T-helper 9 cell (primary cell): ENCODE data around the gene LCA5L.

Experiments
- DNase-seq: peaks from one replicate; pipeline ENCODE4 v3.0.0-alpha.2; 2020
- total RNA-seq, 2 donors: gene quantifications; one replicate each; lab custom pipeline; 2026; lab: John Stamatoyannopoulos, UW

The LCA5L gene
- total RNA-seq: 0.21 to 0.24 reads per million in 2 donors

DNA sequence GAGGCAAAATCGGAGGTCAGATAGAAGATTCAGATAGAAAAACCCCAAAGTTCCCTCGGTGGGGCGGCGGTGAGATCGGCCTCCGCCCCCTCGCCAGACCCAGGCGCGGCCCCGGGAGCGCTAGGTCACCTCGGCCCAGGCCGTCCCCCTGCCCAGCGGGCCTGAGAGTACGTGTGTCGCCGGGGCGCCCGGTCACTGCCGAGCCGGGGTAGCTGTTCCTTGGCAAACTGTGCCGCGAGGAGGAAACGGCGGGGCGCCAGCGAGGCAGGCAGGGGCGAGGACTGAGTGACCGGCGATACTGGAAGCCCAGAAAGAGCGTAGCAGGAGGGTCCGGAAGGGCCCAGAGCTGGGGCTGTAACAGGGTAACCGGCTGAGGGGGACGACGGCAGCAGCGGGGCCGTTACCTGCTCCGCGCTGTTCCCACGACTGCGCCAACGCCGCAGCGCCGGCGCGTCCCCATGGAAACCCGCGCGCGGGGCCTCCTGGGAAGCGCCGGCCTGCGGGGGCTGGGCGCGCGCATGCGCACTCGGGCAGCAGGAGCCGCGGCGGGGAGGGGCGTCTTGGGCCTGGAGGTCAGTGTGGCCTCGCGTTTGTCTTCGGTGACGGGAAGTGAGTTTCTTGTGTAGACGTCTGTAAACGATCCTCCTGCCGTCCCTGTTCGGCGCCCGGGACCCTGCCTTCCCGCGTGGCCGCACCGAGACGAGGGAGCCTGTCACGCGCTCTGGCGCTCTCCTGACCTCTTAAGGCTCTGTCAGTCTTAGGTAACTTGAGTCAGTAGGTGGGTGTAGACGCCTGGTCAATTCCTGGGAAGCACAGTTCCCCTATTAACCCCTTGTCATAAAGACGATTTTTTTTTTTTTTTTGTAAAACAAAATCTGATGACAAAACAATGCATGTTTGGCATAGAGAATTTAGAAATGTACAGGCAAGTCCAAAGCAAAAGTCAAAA, at the start of gene LCA5L:
Gene LCA5L (minus strand): TSS at position 458 of the 949 bp plus-strand sequence. CDS start 17,285 bp downstream, outside the sequence.
- peak; percentile 86 for DNase-seq

DNA sequence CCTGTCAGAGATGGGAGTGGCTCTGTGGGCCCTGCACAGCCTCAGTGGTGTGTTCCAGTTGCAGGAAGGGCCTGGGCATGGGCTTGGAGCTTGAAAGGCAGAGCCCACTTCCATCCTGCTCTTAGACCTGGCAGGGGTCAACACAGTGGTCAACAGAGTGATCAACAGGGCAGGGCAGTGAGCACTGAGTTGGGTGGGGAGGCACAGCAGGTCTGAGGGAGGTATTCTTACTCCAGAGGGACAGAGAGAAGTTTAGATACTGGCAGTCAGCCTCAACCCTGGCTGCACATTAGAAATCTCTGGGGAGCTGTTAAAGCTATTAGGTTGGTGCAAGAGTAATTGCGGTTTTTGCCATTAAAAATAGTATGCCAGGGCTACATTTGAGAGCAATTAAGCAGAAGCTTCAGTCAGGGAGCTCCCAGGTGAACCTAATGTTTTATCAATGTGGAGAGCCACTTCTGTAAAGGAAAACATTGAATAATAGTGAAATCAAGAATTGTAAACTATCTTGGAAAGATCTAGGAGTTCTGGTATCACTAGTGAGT, 43.9 kb upstream of the LCA5L start:
- DNase-seq: no peak

DNA sequence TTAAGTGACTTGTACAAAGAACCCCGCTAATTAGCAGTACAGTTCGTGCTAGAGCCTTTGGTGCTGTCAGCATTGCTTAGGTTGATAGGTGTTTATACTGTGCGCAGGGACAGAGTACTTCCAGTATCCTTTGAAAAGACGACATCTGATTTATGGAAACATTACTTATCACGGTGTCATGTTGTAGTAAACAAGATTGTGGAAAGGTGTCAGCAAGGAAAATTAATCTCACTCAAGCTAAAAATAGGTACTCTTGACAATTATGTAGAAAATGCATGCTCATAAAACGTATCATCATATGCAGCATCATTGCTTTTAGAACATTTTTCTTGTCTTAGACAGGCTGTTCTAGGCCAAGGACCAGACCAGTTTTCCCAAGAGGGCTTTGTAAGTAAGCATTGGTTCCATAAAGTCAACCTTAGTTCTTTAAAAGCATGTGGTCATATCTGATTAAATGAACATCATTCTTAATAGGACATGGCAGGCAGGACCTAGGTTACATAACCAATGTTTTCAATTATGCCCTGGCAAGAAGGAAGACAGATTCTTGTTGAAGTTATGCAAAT, 39.2 kb upstream of the LCA5L start:
- no peak for DNase-seq

DNA sequence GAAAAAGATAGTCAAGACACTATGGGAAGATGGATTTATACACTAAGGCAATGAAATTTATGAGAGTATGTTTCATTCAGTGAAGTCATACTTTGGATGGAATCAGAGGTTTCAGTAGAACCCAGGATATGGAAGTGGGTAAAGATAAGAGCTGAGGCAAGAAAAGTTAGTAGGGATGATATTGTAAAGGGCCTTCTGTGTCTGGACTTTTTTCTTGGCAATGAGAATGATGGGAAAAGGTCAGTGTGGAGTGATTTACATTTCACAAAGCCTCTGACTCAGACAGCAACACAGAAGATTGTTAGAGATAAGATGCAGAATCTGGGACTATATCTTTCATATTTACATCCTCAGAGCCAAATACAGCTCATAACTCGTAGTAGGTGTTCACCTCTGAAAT, 38.3 kb upstream of the LCA5L start:
- no peak for DNase-seq

DNA sequence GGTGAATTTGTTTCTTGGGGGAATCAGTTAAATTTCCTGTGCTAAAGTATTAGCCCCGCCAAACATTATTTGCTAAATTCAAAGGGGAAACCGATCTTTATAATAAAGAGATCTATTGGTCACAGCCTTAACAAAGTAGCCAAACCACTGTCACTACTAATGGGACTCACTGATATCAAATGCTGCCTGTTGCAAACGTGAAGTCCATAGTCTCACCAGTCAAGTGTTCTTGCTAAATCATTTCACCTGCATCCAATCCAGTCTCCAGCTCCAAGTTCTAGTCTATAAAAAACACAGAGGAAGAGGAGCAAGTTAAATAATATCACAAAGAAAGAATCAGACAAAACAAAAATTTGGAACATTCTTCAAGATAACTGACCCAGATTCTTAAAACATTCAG, 36.3 kb upstream of the LCA5L start:
- DNase-seq: no peak

DNA sequence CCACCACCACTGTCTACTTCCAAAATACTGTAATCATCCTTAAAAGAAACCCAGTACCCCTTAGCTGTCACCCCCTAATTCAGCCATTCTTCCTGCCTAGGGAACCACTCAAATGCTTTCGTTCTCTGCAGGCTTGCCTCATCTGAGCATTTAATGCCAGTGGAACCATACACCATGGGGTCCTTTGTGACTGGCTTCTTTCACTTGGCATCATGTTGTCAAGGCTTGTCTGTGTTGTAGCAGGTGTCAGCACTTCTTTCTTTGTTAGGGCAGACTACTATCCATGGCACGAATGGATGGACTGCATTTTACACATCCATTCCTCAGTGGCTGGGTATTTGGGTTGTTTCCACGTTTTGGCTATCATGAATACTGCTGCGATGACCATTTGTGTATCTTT, 34.7 kb upstream of the LCA5L start:
- no peak for DNase-seq

DNA sequence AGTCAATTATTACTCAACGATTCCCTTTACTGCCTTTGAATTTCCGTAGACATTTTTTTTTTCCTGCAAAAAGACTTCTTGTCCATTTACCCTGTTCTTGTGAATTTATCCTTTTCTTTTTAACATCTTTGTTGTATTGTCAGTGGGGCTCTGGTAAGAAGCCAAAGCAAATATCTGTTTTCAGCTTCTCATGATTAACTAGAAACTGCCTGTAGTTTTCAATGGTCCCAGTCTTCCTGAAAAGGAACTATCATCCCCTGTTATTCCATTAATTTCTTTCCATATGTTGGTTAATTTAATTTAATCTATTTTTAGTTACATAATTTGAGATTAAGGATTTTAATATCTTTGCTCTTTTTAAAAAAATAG, 34.2 kb upstream of the LCA5L start:
- no peak for DNase-seq

DNA sequence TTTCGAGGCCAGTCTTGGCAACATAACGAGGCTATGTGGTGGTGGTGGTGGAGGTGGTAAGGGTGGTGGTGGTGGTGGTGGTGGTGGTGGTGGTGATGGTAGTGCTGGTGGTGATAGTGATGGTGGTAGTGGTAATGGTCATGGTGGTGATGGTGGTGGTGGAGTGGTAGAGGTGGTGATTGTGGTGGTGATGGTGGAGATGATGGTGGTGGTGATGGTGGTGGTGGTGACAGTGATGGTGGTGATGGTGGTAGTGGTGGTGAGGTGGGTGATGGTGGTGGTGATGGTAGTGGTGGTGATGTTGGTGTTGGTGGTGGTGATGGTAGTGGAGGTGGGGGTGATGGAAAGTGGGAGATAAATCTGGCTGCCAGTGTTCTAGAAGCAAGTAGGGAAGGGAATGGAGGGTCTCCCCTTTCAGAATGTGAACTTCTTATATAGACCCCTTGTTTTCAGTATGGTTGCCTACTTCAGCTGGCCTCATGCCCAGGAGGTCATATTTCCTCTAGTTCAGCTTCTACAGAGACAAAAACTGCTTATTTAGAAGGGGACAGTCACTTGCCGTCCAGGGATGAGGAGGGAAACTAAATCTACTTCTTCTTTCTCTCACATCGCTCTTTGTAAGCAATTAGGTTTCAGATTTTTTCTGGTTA, 33.7 kb upstream of the LCA5L start:
- no peak for DNase-seq

DNA sequence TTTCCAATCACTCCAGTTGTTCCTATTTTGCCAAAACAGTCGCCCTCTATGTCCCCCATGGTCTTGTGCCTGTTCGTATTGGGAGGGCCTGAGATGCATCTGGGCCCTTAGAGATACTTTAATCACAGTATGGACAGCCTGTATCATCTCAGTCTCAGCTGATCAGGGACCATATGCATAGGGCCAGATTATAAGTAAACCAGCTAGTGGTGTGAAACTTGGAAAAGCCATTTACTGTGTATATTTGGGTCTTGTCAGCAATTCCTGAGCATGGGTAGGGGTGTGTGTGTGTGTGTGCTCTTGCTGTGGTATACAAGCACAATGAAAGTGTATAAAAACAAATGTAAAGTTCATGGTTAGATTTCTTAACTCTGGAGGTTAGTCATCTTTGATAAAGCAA, 29.0 kb upstream of the LCA5L start:
- no peak for DNase-seq

DNA sequence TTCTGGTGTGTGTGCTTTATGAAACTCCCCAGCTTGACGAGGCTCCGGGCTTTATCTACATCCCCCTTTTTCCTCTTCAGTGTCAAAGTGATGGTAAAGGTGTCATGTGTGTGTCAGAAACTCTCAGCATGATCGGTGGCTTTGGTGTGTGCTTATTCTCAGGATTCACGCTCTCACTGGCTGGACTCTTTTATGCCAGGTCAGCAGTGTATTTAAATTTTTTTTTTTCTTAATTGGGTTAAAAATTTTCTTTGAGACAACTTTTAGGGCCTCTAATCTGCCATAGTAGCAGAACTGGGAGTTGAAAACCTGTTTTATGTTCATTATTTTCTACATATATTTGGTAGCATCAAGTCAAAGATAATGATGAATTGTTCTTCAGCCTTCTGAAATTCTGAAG, 27.2 kb upstream of the LCA5L start:
- no peak for DNase-seq

DNA sequence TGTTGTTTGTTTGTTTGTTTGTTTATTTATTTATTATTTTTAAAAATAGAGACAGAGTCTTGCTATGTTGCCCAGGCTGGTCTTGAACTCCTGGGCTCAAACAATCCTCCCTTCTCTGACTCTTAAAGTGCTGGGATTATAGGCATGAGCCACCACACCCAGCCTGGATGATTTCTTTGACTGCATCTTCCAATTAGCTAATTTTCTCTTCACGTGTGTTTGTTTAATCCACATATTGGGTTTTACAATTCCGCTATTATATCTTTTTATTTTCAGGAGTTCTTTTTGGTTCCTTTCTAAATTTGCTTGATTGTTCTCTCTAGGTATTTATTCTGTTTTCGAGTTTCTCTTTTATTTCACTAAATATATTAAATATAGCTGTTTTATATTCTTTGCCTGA, 26.0 kb upstream of the LCA5L start:
- no peak for DNase-seq

DNA sequence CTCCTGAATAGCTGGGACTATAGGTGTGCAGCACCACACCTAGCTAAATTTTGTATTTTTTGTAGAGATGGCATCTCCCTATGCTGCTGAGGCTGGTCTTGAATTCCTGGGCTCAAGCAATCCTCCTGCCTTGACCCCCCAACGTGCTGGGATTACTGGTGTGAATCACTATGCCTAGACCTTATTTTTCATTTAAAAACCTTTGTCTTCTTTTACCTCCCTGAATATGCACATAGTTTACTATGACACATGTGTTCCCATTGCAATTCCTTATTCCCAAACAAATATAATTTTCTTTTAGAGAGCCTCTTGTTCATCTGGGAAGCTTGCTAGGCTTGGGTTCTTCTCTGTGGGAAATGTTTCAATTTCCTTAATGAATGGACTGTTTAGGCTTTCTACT, 23.0 kb upstream of the LCA5L start:
- no peak for DNase-seq

DNA sequence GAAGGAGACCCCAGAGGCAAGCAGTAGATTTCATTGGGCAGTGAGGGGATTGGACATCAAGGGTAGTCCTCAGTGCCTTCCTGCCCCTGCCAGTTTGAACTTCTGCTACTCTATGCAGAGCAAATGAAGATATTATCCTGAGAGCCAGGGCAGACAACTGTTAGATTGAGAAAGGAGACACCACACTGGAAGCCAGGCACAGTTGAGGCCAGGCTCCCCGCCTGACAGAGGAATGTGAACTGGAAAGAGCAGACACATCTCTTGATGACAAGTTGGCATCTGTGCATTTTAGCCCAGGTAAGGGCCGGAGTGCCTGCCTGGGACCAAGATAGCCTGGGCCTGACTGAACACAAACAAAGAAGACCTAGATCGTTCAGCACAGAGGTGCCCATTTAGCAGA, 22.2 kb upstream of the LCA5L start:
- DNase-seq: no peak

DNA sequence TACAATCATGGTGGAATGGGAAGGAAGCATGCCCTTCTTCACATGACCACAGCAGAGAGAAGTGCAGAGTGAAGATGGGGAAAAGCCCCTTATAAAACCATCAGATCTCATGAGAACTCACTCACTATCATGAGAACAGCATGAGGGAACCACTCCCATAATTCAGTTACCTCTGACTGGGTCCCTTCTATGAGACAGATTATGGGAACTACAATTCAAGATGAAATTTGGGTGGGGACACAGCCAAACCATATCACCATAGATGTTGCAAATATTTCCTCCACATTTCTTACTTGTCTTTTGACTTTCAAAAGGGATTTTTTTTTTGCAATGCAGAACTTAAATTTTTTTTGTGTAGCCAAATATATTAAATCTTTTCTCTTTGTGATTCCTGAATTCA, 21.0 kb upstream of the LCA5L start:
- no peak for DNase-seq

DNA sequence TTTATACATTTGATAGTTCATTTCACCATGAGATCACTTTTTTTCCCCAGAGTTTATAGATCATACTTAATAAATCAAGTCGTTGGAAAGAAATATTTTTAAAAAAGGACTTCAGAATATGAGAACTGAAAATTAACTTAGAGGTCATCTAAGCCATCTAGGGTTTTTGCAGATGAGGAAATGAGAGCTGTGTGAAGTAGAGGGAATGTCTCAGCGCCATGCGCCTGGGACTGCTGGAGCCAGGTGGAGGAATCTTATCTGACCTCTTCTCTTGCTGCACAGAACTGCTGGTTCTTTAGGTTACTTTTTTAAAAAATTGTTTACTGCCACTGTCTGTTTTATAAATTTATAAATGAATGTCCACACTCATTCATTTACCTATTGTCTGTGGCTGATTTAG, 17.7 kb upstream of the LCA5L start:
- DNase-seq: no peak

DNA sequence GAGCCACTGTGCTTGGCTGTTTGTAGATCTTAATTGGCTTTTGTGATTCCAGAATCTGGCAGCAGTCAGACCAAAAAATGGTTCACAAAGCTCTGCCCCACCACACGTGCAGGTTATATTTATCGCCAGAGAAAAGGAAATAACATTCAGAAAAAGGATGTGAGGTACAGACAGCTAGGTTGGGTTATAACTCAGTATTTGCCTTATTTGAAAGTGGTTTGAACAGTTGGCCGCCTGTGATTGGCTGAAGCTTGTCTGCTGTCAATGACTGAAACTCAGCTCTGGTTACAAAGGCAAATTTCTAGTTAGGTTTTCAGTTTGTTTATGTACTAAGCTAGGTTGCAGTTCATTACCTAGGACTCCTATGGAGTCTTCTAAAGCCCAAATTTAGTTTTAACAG, 15.8 kb upstream of the LCA5L start:
- DNase-seq: no peak

DNA sequence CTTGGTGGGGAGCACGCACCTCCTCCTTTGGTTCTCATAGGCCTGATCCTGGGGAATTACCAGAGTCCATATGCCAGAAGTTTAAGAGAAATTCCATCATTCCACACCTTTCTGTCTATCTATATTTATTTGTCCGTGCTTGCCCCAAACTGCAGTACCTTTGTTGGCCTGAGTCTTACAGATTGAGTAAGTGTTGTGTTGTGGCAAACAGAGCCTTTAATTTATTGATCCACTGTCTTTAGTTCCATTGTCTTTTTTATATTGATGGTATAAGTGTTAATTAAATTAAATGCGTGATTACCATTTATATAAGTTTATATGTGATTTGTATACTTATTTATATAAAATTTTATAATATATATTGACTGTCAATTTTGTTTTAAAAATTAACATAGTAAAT, 11.1 kb upstream of the LCA5L start:
- no peak for DNase-seq

DNA sequence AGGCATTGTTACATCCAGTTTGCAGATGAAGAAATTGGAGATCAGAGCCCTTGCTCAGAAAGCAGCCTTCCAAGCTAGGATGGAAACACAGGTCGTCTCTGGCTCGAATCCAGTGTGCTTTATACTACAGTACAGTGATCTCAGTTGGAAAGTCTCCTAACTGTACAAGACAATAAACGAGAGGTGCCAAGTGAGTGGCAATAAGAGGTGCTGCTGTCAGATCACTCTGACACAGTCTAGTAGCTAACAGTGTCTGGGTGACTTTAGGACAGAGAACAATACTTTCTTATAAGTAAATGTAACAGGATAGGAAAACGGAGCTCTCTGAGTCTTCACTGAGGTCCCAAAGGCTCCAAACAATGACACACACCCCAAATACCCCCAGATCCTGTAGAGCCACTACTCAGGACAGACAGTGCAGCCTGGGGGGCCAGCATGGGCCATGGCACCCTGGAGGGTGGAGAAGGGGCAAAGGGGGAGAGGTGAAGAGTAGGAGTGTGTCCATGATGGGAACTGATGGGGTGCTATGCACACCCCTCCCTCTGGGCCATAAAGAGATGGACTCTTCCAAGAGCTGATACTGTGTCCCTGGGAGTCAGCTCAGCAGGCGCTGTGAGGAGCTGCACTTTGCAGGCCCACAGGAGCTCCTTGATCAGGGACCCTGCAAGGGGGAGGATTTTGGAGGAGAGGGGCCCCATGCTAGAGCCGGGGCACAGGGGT, 9.5 kb upstream of the LCA5L start:
- no peak for DNase-seq

DNA sequence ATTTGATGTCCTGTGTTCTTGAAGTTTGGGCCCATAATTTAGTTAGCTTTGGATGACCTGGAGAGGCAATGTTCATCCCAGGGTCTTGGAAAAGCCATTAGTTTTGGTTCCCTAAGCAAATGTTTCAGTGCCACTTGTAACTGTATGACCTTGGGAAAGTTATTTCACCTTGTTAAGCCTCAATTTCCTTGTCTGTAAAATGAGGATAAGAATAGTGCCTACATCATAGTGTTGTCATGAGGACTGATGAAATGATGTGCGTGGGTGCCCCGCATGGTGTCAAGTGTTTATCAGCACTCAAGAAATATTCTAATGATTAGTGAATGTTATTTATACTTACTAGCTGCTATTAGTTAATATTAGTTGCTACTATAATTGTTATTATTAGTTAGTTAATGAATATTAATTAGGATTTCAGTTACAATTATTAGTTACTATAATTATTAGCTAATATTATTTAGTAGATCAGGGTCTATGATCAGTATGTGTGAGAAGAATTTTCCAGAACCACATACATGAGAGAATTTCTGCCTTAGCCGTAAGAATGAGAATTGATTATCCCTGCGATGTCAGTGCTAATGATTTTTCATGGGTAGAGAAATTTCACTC, 8.1 kb upstream of the LCA5L start:
- no peak for DNase-seq

DNA sequence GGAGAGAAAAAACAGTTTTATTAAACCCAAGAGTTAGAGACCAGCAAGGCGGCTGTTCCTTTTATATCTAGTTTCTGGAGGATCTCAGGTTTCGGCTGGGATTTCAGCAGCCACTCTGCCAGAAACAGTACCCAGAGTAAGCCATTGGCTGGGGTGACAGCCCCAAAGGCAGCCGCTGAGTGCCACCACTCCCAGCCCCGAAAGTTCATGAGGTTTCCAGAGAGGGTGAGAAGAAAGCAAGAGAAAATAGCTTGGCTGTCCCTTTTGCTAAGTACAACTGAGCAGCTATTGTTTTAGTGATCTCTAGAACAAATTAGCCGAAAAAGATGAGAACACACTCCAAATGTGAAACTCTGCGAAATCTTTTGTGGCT, 7.4 kb upstream of the LCA5L start:
- DNase-seq: no peak

DNA sequence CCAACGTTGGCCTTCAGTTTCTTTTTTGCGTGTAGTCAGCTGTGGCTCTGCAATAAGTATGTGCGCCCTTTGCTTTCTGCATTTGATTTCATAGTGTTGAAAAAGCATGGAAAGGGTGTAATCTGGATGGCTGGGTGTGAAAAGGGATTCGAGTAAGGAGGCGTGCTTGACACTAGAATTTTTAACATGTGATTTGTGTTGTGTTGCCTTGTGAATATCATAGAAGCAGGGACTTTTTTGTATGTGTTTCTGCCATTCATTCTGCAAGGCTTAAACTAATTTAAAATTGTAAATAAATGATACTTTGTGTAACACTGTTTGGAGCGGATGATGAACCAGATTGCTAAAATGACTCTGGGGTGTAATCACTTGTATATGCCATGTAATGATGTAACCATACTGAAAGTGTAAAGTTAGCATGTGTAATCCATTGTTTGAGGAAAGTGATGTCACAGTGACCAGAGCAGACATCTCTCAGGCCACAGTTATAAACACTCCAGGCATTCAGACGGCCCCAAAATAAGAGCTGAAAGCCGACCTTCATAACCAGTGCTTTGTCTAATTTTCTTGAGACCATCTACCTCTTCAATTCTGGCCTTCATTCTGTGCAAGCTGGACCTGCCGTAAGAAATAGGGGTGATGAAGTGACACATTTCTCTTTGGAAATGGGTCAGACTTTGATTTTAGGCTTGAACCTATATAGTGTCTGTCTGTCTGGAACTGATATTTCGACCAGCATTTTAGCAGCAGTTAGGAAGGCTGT, 6.8 kb upstream of the LCA5L start:
- DNase-seq: no peak
